ENCODE measurements around the gene COPS7A. TPM values are rescaled to one million over a fixed set of nuclear protein-coding genes. Genes with fewer than 3 reads are reported as not detected.
"Not testable (repeated sequence)": the region's sequence is repeated elsewhere in the genome, so short reads cannot be mapped to it uniquely, and the experiment has no call there.

The COPS7A gene
- total RNA-seq, 2 experiments from 2014 or later = 43.0 to 47.8 TPM

- Mint-ChIP-seq H3K27ac (no peak overlapping the region), H3K27me3 (ENCODE audit: low read depth) (peaks cover 11% of the 10 kb centered on the region), H3K4me1 (ENCODE audit: low read depth) (peaks cover 15% of the 10 kb centered on the region), H3K36me3 (ENCODE audit: low read depth) (no peaks in the 10 kb centered on the region), H3K9me3 (no peaks in the 10 kb centered on the region), H3K4me3 (no peak overlapping the region)
- intact Hi-C loops (cut with micrococcal nuclease) = no loop called here
- CTCF ChIA-PET = interaction anchor here (1.0 to 5.4 kb wide), 2 partner anchors 76 to 130 kb away, joined by 3 to 21 read pairs; no protein-coding TSS in a partner anchor
- DNase-seq = no peak
Observed at GRCh38 chr12:6695313-6696045, 28.4 kb upstream of the COPS7A start.

GRCh38 chr12:6696690-6697583, 26.9 kb upstream of the COPS7A start:
- CTCF ChIA-PET = interaction anchor here (0.5 to 5.4 kb wide), 3 partner anchors 26 to 128 kb away, joined by 3 to 21 read pairs (median 4); no protein-coding TSS in a partner anchor
- no peak for DNase-seq
- intact Hi-C loops (cut with micrococcal nuclease) = no loop called here
- no peak overlapping the region for H3K27ac Mint-ChIP-seq
- peaks cover 8% of the 10 kb centered on the region for H3K4me1 Mint-ChIP-seq (ENCODE audit: low read depth)
- peaks cover 23% of the 10 kb centered on the region for H3K27me3 Mint-ChIP-seq (ENCODE audit: low read depth)
- no peaks in the 10 kb centered on the region for H3K36me3 Mint-ChIP-seq (ENCODE audit: low read depth)
- no peaks in the 10 kb centered on the region for H3K9me3 Mint-ChIP-seq
- H3K4me3 Mint-ChIP-seq = no peak overlapping the region

GRCh38 chr12:6697584-6698351, 26.1 kb upstream of the COPS7A start:
- no peak overlapping the region for H3K27ac Mint-ChIP-seq
- CTCF ChIA-PET = interaction anchor here (0.5 to 5.4 kb wide), 3 partner anchors 8 to 78 kb away, joined by 4 to 21 read pairs (median 9); partner anchors contain the start of gene ZNF384
- H3K4me1 Mint-ChIP-seq (ENCODE audit: low read depth) = peaks cover 8% of the 10 kb centered on the region
- H3K4me3 Mint-ChIP-seq = no peak overlapping the region
- peak; percentile 50 for DNase-seq
- intact Hi-C loops (cut with micrococcal nuclease) = no loop called here
- peaks cover 27% of the 10 kb centered on the region for H3K27me3 Mint-ChIP-seq (ENCODE audit: low read depth)
- no peaks in the 10 kb centered on the region for H3K36me3 Mint-ChIP-seq (ENCODE audit: low read depth)
- no peaks in the 10 kb centered on the region for H3K9me3 Mint-ChIP-seq

- Mint-ChIP-seq H3K4me3 (no peak overlapping the region), H3K9me3 (no peaks in the 10 kb centered on the region), H3K27me3 (ENCODE audit: low read depth) (peaks cover 32% of the 10 kb centered on the region), H3K27ac (no peak overlapping the region), H3K36me3 (ENCODE audit: low read depth) (no peaks in the 10 kb centered on the region), H3K4me1 (ENCODE audit: low read depth) (peaks cover 8% of the 10 kb centered on the region)
- CTCF ChIA-PET = interaction anchor here (0.9 to 5.4 kb wide), 3 partner anchors 9 to 160 kb away, joined by 3 to 21 read pairs (median 9); partner anchors contain the start of gene ZNF384
- intact Hi-C loops (cut with micrococcal nuclease) = no loop called here
- DNase-seq = no peak
Observed at GRCh38 chr12:6698352-6699046, 25.3 kb upstream of the COPS7A start.

GRCh38 chr12:6699259-6699988, 24.4 kb upstream of the COPS7A start:
- CTCF ChIA-PET = interaction anchor here (0.7 to 5.4 kb wide), 6 partner anchors 10 to 161 kb away, joined by 3 to 21 read pairs (median 4); partner anchors contain the start of gene ZNF384
- no peaks in the 10 kb centered on the region for H3K9me3 Mint-ChIP-seq
- no peak overlapping the region for H3K27ac Mint-ChIP-seq
- H3K27me3 Mint-ChIP-seq (ENCODE audit: low read depth) = peaks cover 38% of the 10 kb centered on the region
- no peak for DNase-seq
- H3K4me3 Mint-ChIP-seq = peak overlapping the region; percentile 56
- peaks cover 8% of the 10 kb centered on the region for H3K4me1 Mint-ChIP-seq (ENCODE audit: low read depth)
- H3K36me3 Mint-ChIP-seq (ENCODE audit: low read depth) = no peaks in the 10 kb centered on the region
- intact Hi-C loops (cut with micrococcal nuclease) = no loop called here

DNA sequence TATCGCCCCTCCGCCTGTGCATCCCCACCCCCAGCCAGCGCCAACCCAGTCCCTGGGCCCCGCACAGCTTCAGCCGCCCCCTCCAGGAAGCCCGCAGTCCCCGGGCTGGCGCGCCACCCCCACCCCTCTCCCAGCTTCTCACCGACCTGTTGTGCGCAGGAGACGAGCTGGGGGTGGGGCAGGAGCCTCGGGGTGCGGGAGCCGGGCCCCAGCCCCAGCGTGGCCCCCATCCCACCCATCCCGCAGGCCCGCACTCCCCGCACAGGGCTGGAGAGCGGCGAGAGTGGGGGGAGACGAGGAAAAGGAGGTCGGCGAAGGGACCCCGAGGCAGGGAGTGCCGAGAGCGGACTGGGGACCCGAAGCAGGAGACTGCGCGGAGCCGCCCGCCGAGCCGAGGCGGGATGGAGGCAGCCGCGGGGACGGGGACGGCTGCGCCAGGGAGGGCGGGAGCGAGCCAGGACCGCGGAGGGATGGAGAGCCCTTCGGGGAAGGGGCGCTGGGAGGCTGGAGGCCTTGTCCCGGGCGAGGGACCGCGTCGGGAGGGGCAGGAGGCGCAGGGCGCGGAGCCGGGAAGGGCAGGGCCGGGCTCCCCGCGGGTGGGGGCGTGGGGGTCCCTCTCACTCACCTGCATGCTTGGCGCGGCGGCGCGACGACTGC, 23.7 kb upstream of the COPS7A start:
- peak; percentile 25 for DNase-seq
- no peaks in the 10 kb centered on the region for H3K9me3 Mint-ChIP-seq
- peak overlapping the region; percentile 56 for H3K4me3 Mint-ChIP-seq
- CTCF ChIA-PET = interaction anchor here (0.7 to 5.4 kb wide), 4 partner anchors 36 to 145 kb away, joined by 3 to 21 read pairs (median 4); no protein-coding TSS in a partner anchor
- no peak overlapping the region for H3K27ac Mint-ChIP-seq
- peaks cover 8% of the 10 kb centered on the region for H3K4me1 Mint-ChIP-seq (ENCODE audit: low read depth)
- no peaks in the 10 kb centered on the region for H3K36me3 Mint-ChIP-seq (ENCODE audit: low read depth)
- intact Hi-C loops (cut with micrococcal nuclease) = no loop called here
- peaks cover 41% of the 10 kb centered on the region for H3K27me3 Mint-ChIP-seq (ENCODE audit: low read depth)

DNA sequence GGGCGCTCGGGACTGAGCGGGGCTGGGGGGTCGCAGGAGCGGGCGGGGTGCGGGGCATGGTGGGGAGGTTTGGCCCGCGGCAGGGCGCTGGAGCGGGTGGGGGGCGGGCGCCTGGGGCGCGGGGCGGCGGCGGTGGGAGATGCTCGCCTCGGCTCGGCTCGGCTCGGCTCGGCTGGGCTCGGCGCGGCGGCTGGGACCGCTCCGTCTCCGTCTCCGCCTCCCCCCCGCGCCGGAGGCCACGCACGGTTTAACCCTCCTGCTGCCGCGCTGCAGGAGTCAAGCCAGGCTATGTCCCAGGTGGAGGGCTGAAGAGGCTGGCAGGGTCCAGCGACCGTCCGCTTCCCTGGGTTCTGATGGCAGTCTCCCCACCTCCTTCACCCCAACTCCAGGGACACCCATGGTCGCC, 23.2 kb upstream of the COPS7A start, which contains the start of gene PIANP:
TSS of gene PIANP (minus strand) at position 170 of the 406 bp plus-strand sequence. CDS start 2,754 bp downstream, outside the sequence.
- DNase-seq = peak; percentile 56
- peaks cover 44% of the 10 kb centered on the region for H3K27me3 Mint-ChIP-seq (ENCODE audit: low read depth)
- intact Hi-C loops (cut with micrococcal nuclease) = no loop called here
- no peaks in the 10 kb centered on the region for H3K36me3 Mint-ChIP-seq (ENCODE audit: low read depth)
- H3K4me1 Mint-ChIP-seq (ENCODE audit: low read depth) = peaks cover 8% of the 10 kb centered on the region
- CTCF ChIA-PET = interaction anchor here (1.0 kb wide), 1 partner anchor 35 kb away, joined by 3 read pairs; no protein-coding TSS in a partner anchor
- H3K27ac Mint-ChIP-seq = no peak within 1 kb of the TSS
- no peaks in the 10 kb centered on the region for H3K9me3 Mint-ChIP-seq
- peak within 1 kb of the TSS; percentile 65 for H3K4me3 Mint-ChIP-seq

DNA sequence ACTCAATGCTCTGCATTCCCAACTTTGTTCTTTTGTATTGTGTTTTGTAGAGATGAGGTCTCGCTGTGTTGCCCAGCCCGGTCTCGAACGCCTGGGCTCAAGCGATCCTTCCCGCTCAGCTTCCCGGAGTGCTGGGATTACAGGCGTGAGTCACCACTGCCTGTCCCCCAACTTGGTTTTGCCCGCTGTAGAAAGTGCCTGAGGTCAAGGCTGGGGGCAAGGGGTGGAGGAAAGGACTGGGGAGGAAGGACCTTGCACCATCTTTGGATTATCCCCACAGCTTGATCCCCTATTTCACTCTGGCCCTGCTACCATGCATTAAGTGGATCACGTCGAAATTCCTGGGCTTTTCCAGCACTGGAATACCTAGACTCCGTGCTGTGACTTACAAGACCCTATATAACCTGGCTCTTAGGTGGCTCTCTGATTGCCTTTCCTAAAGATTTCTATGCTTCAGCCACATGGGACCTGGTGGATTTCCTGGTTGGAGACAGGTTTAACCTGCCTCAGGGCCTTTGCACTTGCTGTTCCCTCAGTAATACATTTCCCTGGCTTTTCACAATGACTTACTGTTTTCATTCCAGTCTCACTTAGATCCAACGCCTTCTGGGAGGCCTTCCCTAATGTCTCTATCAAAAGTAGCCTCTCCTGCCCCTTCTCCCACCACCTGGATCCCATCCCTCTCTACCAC, 22.6 kb upstream of the COPS7A start:
- H3K4me1 Mint-ChIP-seq (ENCODE audit: low read depth) = peaks cover 8% of the 10 kb centered on the region
- H3K36me3 Mint-ChIP-seq (ENCODE audit: low read depth) = no peaks in the 10 kb centered on the region

DNA sequence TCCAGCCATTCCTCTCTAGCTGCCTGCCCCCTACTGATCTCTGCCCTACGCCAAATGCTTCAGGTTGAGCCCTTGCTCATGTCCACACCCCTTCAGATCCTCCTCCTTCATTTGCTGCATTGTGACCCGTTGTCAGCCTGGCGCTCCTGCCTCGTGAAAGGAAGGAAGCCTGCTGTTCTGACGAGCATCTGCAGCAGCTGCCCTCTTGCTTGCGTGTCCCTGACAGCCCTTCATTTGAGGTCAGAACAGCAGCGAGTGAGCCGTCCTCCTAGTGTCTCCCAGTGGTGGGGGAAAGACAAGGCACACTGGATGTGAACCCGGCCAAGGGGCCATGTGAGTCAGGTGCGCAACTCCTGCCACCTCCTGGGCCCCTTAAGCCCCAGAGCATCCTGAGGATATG, 20.2 kb upstream of the COPS7A start:
- no peak overlapping the region for H3K4me3 Mint-ChIP-seq
- CTCF ChIA-PET = no interaction called here
- no peaks in the 10 kb centered on the region for H3K36me3 Mint-ChIP-seq (ENCODE audit: low read depth)
- DNase-seq = peak; percentile 22
- intact Hi-C loops (cut with micrococcal nuclease) = no loop called here
- H3K27ac Mint-ChIP-seq = no peak overlapping the region
- no peaks in the 10 kb centered on the region for H3K9me3 Mint-ChIP-seq
- H3K27me3 Mint-ChIP-seq (ENCODE audit: low read depth) = peaks cover 41% of the 10 kb centered on the region
- H3K4me1 Mint-ChIP-seq (ENCODE audit: low read depth) = peaks cover 8% of the 10 kb centered on the region

More for the DNA sequence above, 22.6 kb upstream of the COPS7A start:
- peak overlapping the region; percentile 65 for H3K4me3 Mint-ChIP-seq
- H3K27me3 Mint-ChIP-seq (ENCODE audit: low read depth) = peaks cover 44% of the 10 kb centered on the region
- CTCF ChIA-PET = no interaction called here
- intact Hi-C loops (cut with micrococcal nuclease) = no loop called here
- DNase-seq = no peak
- no peak overlapping the region for H3K27ac Mint-ChIP-seq
- H3K9me3 Mint-ChIP-seq = no peaks in the 10 kb centered on the region

DNA sequence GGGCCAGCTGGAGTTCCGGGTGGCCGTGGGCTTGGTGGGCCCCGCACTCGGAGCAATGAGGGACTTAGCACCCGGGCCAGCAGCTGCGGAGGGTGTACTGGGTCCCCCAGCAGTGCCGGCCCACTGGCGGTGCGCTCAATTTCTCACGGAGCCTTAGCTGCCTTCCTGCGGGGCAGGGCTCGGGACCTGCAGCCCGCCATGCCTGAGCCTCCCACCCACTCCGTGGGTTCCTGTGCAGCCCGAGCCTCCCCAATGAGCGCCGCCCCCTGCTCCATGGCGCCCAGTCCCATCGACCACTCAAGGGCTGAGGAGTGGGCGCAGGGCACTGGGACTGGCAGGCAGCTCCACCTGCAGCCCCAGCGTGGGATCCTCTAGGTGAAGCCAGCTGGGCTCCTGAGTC, 15.5 kb upstream of the COPS7A start:
- not testable (repeated sequence) for H3K36me3 Mint-ChIP-seq (ENCODE audit: low read depth)

More for the DNA sequence above, 15.5 kb upstream of the COPS7A start:
- H3K4me3 Mint-ChIP-seq; H3K4me1 Mint-ChIP-seq (ENCODE audit: low read depth); H3K27ac Mint-ChIP-seq; DNase-seq; intact Hi-C loops (cut with micrococcal nuclease); H3K9me3 Mint-ChIP-seq: not testable (repeated sequence)
- CTCF ChIA-PET = interaction anchor here (0.7 kb wide), 1 partner anchor 369 kb away, joined by 4 read pairs; no protein-coding TSS in a partner anchor
- H3K27me3 Mint-ChIP-seq (ENCODE audit: low read depth) = peaks cover 17% of the 10 kb centered on the region
